Central memory CD8-positive, alpha-beta T cell (primary cell): ENCODE data around the gene FAM163A.

Source experiments
- ATAC-seq: fragments of 150-1000 bp; cut with Tn5 transposase; replicated peaks from 2 replicates; pipeline ENCODE4 v1.10.0; 2022; ENCODE audit warnings: mild to moderate bottlenecking, moderate FRiP score, moderate number of reproducible peaks; ENCODE audit not compliant: poor library complexity, severe bottlenecking; ENCODE audit errors: extremely low read depth
- DNase-seq, 2 donors: peaks; one replicate each; pipeline ENCODE4 v3.0.0; 2021; ENCODE audit warnings: low spot score in 2 of 2
- H3K27ac Mint-ChIP-seq: one replicate; pipeline ENCODE4 v1.8.0; 2022; ENCODE audit warnings: low read depth, mild to moderate bottlenecking, moderate library complexity, mixed read lengths
- H3K27me3 Mint-ChIP-seq: one replicate; pipeline ENCODE4 v1.8.0; 2022; ENCODE audit warnings: mixed read lengths
- H3K36me3 Mint-ChIP-seq: one replicate; pipeline ENCODE4 v1.8.0; 2022; ENCODE audit warnings: mild to moderate bottlenecking, moderate library complexity, mixed read lengths; ENCODE audit not compliant: insufficient read depth
- H3K4me1 Mint-ChIP-seq: one replicate; pipeline ENCODE4 v1.8.0; 2022; ENCODE audit warnings: mixed read lengths
- H3K4me3 Mint-ChIP-seq: one replicate; pipeline ENCODE4 v1.8.0; 2022; ENCODE audit warnings: mild to moderate bottlenecking, moderate library complexity, mixed read lengths
- H3K9me3 Mint-ChIP-seq: one replicate; pipeline ENCODE4 v1.8.0; 2022; ENCODE audit warnings: mixed read lengths

The FAM163A gene

GRCh38 chr1:179731643-179732042, 11.4 kb upstream of the FAM163A start:
- H3K4me1 Mint-ChIP-seq, result no peaks in the 10 kb centered on the region
- H3K9me3 Mint-ChIP-seq, result no peaks in the 10 kb centered on the region

DNA sequence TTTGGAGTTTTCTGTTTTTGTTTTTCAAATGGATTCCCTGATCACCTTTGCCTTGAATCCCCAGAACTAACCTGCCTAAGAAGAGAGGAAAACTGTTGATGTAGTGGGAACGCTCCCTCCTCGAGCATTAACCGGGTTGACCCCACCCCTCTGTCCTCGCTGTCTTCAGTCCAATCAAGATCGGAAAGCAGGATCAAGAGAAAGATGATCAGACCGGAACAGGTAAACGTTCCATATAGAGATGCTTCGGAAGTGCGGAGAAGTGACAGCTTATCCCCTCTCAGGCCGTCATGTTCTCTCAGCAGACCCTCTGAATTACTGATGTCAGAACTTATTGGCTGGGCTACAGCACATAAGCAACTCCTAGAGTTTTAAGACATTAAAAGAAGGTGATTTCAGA, 800 bp upstream of the FAM163A start:
- DNase-seq, result no peak
- Mint-ChIP-seq H3K27ac (no peak overlapping the region), H3K9me3 (no peaks in the 10 kb centered on the region), H3K4me3 (no peak overlapping the region), H3K36me3 (peaks cover 2% of the 10 kb centered on the region), H3K27me3 (peaks cover 87% of the 10 kb centered on the region), H3K4me1 (no peaks in the 10 kb centered on the region)
- no peak for ATAC-seq

More at GRCh38 chr1:179731643-179732042, 11.4 kb upstream of the FAM163A start:
- no peak overlapping the region for H3K4me3 Mint-ChIP-seq
- ATAC-seq (no peak), DNase-seq (no peak)
- H3K27me3 Mint-ChIP-seq, result peaks cover 32% of the 10 kb centered on the region
- no peaks in the 10 kb centered on the region for H3K36me3 Mint-ChIP-seq
- no peak overlapping the region for H3K27ac Mint-ChIP-seq

DNA sequence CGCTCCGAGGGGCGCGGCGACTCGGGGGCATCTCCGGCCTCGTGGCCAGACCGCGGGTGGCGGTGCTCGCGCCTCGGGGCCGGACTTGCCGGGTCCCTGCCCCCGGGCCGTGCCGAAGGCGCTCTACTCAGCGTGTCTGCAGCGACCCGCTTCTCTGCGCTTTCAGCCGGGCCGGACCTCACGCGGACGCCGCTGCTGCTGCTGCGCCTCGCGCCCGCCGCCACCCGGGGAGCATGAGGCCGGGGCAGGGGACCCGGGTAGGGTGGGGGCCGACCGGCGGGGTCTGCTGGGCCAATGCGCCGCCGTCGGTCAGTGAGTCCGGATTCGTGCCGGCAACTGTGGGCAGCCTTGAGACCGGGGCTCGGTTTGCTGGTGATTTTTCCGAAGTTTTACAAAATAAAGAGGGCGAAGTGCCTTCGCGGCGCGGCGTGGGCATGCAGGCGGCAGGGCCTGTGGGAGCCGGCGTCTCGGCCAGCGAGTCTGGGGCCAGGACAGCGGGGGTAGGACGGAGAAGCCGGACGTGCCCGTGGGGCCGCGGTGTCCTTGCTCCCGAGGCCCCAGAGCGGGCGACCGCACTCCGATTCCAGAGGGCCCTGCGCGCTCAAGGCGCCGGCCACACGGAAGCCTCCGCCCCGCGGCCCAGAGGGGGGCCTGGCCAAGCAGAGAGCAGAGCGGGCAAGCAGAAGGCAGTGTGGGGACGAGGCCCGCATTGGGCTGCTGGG, 749 bp downstream of the FAM163A start:
- no peak for ATAC-seq
- H3K4me3 Mint-ChIP-seq, result no peak overlapping the region
- no peaks in the 10 kb centered on the region for H3K36me3 Mint-ChIP-seq
- H3K9me3 Mint-ChIP-seq, result no peaks in the 10 kb centered on the region
- H3K27ac Mint-ChIP-seq, result no peak overlapping the region
- no peaks in the 10 kb centered on the region for H3K4me1 Mint-ChIP-seq
- DNase-seq, result no peak
- H3K27me3 Mint-ChIP-seq, result peaks cover 88% of the 10 kb centered on the region

DNA sequence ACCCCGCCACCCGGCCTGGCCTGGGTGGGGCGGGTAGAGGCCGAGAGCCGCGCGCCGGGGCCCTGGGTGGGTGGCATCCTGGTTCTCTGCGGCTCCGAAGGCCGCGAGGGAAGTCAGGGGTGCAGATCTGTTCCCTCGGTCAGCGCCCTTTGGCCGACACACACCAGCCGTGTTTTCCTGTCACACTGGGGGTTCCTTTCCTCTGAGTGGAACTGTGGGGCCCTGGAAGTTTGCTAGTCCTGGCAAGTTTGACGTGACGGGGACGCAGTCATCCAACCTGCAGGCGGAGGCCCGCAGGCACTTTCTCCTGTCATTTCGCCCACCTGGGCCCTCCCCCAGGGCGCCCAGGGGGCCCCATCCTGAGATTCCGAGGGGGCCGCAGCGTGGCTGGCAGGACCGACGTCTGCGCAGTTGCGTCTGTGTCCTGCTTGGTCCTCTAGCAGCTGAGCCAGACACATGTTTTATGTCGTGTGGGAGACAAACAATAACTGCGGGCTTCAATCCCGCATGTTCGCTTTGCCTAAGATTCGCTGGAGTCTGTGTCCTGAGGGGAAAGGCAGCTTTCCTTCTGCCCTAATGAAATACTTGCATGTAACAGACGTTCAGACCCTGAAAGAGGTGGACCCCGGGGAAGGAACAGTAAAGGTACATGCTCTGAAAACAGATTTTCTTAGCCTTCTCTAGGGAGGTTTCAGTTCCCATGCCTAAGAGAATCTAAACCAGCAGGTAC, 1.5 kb downstream of the FAM163A start:
- Mint-ChIP-seq H3K9me3 (no peaks in the 10 kb centered on the region), H3K4me1 (no peaks in the 10 kb centered on the region), H3K27me3 (peaks cover 84% of the 10 kb centered on the region), H3K27ac (no peak overlapping the region), H3K36me3 (no peaks in the 10 kb centered on the region), H3K4me3 (no peak overlapping the region)
- DNase-seq, result no peak
- ATAC-seq, result no peak

DNA sequence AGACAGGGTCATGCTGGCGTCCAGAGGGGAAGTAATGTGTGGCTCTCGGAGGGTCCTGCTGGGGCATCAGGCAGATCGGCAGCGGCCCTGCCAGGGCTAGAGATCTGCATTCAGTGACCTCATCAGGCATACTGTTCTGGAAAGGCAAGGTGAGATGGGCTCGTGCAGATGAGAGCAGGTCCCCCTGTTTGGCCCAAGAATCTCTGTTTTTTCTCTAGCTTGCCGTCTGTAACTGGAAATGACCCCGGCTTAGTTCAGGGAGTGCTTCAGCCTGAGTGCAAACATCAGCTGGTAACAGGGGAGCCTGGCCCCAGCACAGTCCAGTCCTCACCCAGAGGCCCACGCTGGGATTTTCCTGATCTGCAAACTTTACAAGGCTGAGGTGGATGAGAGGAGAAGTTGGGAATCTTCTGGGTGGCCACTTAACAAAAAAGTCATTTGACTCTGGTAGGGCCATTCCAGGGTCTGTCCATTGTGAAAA, 2.1 kb downstream of the FAM163A start:
- H3K27me3 Mint-ChIP-seq, result peaks cover 83% of the 10 kb centered on the region
- H3K4me1 Mint-ChIP-seq, result no peaks in the 10 kb centered on the region
- H3K27ac Mint-ChIP-seq, result no peak overlapping the region
- H3K36me3 Mint-ChIP-seq, result no peaks in the 10 kb centered on the region
- H3K9me3 Mint-ChIP-seq, result no peaks in the 10 kb centered on the region
- DNase-seq (no peak), ATAC-seq (no peak)
- H3K4me3 Mint-ChIP-seq, result no peak overlapping the region

- DNase-seq (no peak), ATAC-seq (no peak)
- Mint-ChIP-seq H3K27me3 (peaks cover 83% of the 10 kb centered on the region), H3K4me3 (no peak overlapping the region), H3K4me1 (no peaks in the 10 kb centered on the region), H3K27ac (no peak overlapping the region), H3K36me3 (no peaks in the 10 kb centered on the region), H3K9me3 (no peaks in the 10 kb centered on the region)
These were observed 2.7 kb downstream of the FAM163A start for GRCh38 chr1:179745743-179746142.

DNA sequence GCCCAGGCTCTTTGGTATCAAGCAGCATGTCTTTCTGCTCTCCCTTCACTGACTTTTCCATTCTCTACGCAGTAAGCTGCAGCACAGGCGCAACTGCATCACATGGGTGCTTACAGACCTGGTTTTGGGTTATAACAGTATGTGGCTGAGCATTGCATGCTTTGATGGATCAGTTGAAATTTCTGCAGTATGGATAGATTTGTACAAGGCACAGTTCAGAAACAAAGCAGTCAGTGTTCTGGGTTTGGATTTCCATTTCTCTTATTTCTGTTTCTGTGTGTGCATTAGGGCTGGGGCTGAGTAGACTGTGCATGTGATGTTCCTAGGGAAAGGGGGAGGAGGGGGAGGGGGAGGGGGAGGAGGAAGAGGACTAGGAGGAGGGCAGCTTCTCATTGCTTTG, 4.5 kb downstream of the FAM163A start:
- Mint-ChIP-seq H3K9me3 (no peaks in the 10 kb centered on the region), H3K4me1 (no peaks in the 10 kb centered on the region), H3K27me3 (peaks cover 74% of the 10 kb centered on the region), H3K36me3 (no peaks in the 10 kb centered on the region), H3K4me3 (no peak overlapping the region), H3K27ac (no peak overlapping the region)
- DNase-seq (no peak), ATAC-seq (no peak)

GRCh38 chr1:179748772-179749171, 5.7 kb downstream of the FAM163A start:
- H3K27me3 Mint-ChIP-seq, result peaks cover 69% of the 10 kb centered on the region
- no peaks in the 10 kb centered on the region for H3K9me3 Mint-ChIP-seq
- H3K4me3 Mint-ChIP-seq, result no peak overlapping the region

DNA sequence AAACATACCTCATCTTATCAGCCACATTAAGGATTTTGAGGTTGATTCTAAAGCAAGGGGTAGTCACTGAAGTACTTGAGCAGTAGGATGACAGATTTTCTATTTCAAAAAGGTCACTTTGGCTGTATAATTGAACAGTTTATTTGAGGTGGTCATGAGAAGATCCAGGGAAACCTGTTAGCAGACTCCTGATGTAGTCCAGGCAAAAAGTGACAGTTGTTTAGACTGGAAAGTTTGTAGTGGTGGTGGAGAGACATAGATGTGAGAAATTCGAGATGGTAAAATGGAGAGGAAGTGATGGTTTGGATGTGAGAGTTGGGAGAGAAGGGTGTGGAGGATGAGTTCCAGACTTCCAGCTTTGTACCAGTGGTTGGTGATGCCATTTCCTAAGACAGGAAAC, 7.5 kb downstream of the FAM163A start:
- peaks cover 56% of the 10 kb centered on the region for H3K27me3 Mint-ChIP-seq
- no peak overlapping the region for H3K27ac Mint-ChIP-seq

More at GRCh38 chr1:179748772-179749171, 5.7 kb downstream of the FAM163A start:
- no peak for ATAC-seq
- no peaks in the 10 kb centered on the region for H3K36me3 Mint-ChIP-seq
- no peaks in the 10 kb centered on the region for H3K4me1 Mint-ChIP-seq
- no peak for DNase-seq
- H3K27ac Mint-ChIP-seq, result no peak overlapping the region

GRCh38 chr1:179753061-179753460, 10.0 kb downstream of the FAM163A start:
- DNase-seq, result no peak
- Mint-ChIP-seq H3K27me3 (peaks cover 32% of the 10 kb centered on the region), H3K27ac (no peak overlapping the region), H3K9me3 (no peaks in the 10 kb centered on the region), H3K4me1 (no peaks in the 10 kb centered on the region), H3K4me3 (no peak overlapping the region), H3K36me3 (no peaks in the 10 kb centered on the region)
- no peak for ATAC-seq

More for the DNA sequence above, 7.5 kb downstream of the FAM163A start:
- DNase-seq (no peak), ATAC-seq (no peak)
- Mint-ChIP-seq H3K9me3 (no peaks in the 10 kb centered on the region), H3K4me3 (no peak overlapping the region), H3K36me3 (no peaks in the 10 kb centered on the region), H3K4me1 (no peaks in the 10 kb centered on the region)

GRCh38 chr1:179754041-179754624, 11.0 kb downstream of the FAM163A start:
- Mint-ChIP-seq H3K4me3 (no peak overlapping the region), H3K9me3 (no peaks in the 10 kb centered on the region), H3K27ac (no peak overlapping the region), H3K4me1 (no peaks in the 10 kb centered on the region), H3K36me3 (no peaks in the 10 kb centered on the region), H3K27me3 (peaks cover 21% of the 10 kb centered on the region)
- ATAC-seq, result no peak
- no peak for DNase-seq

- no peaks in the 10 kb centered on the region for H3K9me3 Mint-ChIP-seq
- DNase-seq (no peak), ATAC-seq (no peak)
- no peaks in the 10 kb centered on the region for H3K36me3 Mint-ChIP-seq
- no peak overlapping the region for H3K4me3 Mint-ChIP-seq
- no peak overlapping the region for H3K27ac Mint-ChIP-seq
- no peaks in the 10 kb centered on the region for H3K4me1 Mint-ChIP-seq
- no peaks in the 10 kb centered on the region for H3K27me3 Mint-ChIP-seq
These were observed 14.8 kb downstream of the FAM163A start for GRCh38 chr1:179757933-179758332.

DNA sequence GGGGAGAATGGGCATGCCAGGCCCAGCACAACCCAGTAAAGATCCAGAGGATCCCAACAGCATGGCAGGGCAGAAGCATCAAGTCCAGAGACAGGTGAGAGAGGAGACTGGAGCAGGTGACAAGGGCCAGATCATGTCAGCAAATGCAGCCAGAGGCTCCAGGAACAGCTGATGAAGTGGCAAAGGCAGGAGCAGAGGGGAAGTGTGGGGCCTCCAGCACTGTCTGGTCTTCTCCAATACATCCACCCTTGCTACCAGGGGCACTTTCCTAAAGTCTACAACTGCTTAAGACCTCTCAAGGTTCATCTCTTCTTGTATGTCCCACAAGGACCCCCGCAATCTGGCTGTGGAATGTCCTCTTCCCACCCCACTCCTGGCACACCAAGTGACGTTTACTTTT, 17.4 kb downstream of the FAM163A start:
- H3K9me3 Mint-ChIP-seq, result no peaks in the 10 kb centered on the region
- H3K27ac Mint-ChIP-seq, result no peak overlapping the region
- H3K4me3 Mint-ChIP-seq, result no peak overlapping the region
- H3K4me1 Mint-ChIP-seq, result no peaks in the 10 kb centered on the region
- H3K27me3 Mint-ChIP-seq, result no peaks in the 10 kb centered on the region
- H3K36me3 Mint-ChIP-seq, result no peaks in the 10 kb centered on the region
- DNase-seq (no peak), ATAC-seq (no peak)
